PC-9 (cell line): ENCODE data around the gene CD79B.

ENCODE experiments used
- CTCF ChIP-seq: fragments of 200-600 bp; sonication (generic); conservative IDR thresholded peaks from 2 replicates; pipeline ENCODE4 v1.6.1; 2017; ENCODE audit warnings: mixed run types, antibody characterized with exemption, mild to moderate bottlenecking, moderate library complexity
- EZH2 ChIP-seq: fragments of 200-600 bp; sonication (generic); IDR thresholded peaks from 2 replicates; pipeline ENCODE4 v1.8.0; 2017; ENCODE audit warnings: antibody characterized with exemption, low read depth

- TF ChIP-seq CTCF (no peak), EZH2 (no peak)
These were observed 9.6 kb upstream of the CD79B start for GRCh38 chr17:63941751-63942150.
